ENCODE data around the gene KPTN.
A peak's percentile ranks its signal among the peaks of the same experiment; 100 is the strongest.

KPTN gene

DNA sequence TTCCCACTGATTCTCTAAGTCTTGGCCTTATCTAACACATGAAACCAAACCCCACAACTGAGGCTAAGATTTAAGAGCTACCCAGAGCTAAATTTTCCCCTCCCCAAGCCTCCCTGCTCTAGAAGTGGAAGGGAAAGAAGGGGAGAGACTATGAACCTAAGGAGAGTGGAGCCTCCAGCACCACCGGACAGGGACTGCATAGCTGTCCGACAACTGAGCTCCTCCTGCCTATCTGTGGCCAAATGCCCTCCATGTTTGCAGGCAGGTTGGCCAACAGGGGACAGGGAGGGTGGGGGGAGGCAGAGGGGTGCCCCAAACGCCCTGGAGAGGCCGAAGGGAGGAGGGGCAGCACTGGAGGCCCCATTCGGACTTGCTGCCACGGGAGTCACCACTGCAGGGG, 36.8 kb upstream of the KPTN start:
- Histone ChIP-seq H3K27me3 (ENCODE audit: insufficient read depth, insufficient read length) (no peaks in the 10 kb centered on the region), H3K4me1 (ENCODE audit: insufficient read depth, insufficient read length) (no peaks in the 10 kb centered on the region), H3K9me3 (ENCODE audit: insufficient read depth, low read length) (no peaks in the 10 kb centered on the region), H3K36me3 (ENCODE audit: insufficient read depth, insufficient read length, low read length) (no peaks in the 10 kb centered on the region), H3K4me3 (ENCODE audit: insufficient read length, low read depth) (no peak overlapping the region), H3K9ac (ENCODE audit: insufficient read length, low read depth) (no peak overlapping the region)
- TF ChIP-seq YY1 (IDR thresholded peaks at IDR 0.05; ENCODE audit: insufficient read depth, insufficient read length): no peak
- no peak for TF ChIP-seq ZNF274 (IDR thresholded peaks at IDR 0.05; ENCODE audit: low read depth, low read length)
- no peak for DNase-seq (ENCODE audit: low read depth, low spot score)

GRCh38 chr19:47520343-47520806, 36.4 kb upstream of the KPTN start:
- no peaks in the 10 kb centered on the region for H3K4me1 ChIP-seq (ENCODE audit: insufficient read depth, insufficient read length)
- no peaks in the 10 kb centered on the region for H3K27me3 ChIP-seq (ENCODE audit: insufficient read depth, insufficient read length)

DNA sequence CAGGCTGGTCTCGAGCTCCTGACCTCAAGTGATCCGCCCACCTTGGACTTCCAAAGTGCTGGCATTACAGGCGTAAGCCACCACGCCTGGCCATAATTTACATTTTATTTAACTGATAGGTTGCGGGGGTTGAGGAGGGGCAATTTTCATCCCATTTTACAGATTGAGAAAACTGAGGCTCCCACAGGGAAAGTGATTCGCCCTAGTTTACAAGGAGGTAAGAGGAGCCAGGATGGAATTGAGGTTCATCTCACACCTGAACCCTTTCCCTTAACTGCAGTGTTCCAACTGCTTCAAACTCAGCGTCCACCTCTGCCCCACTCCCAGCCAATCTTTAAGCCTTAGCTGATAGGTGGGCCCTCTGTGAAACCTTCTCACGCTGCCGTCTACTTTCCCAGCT, 34.8 kb upstream of the KPTN start:
- Histone ChIP-seq H3K4me3 (ENCODE audit: insufficient read length, low read depth) (no peak overlapping the region), H3K9me3 (ENCODE audit: insufficient read depth, low read length) (no peaks in the 10 kb centered on the region), H3K4me1 (ENCODE audit: insufficient read depth, insufficient read length) (no peaks in the 10 kb centered on the region), H3K36me3 (ENCODE audit: insufficient read depth, insufficient read length, low read length) (no peaks in the 10 kb centered on the region), H3K9ac (ENCODE audit: insufficient read length, low read depth) (peak overlapping the region; percentile 17), H3K27me3 (ENCODE audit: insufficient read depth, insufficient read length) (no peaks in the 10 kb centered on the region)
- TF ChIP-seq ZNF274 (IDR thresholded peaks at IDR 0.05; ENCODE audit: low read depth, low read length) (no peak), SUZ12 (IDR thresholded peaks at IDR 0.05; ENCODE audit: extremely low read depth, insufficient read depth, insufficient read length) (no peak), YY1 (IDR thresholded peaks at IDR 0.05; ENCODE audit: insufficient read depth, insufficient read length) (no peak)
- DNase-seq (ENCODE audit: low read depth, low spot score): no peak

More at GRCh38 chr19:47520343-47520806, 36.4 kb upstream of the KPTN start:
- Histone ChIP-seq H3K9me3 (ENCODE audit: insufficient read depth, low read length) (no peaks in the 10 kb centered on the region), H3K9ac (ENCODE audit: insufficient read length, low read depth) (no peak overlapping the region), H3K4me3 (ENCODE audit: insufficient read length, low read depth) (no peak overlapping the region), H3K36me3 (ENCODE audit: insufficient read depth, insufficient read length, low read length) (no peaks in the 10 kb centered on the region)
- no peak for DNase-seq (ENCODE audit: low read depth, low spot score)
- no peak for TF ChIP-seq ZNF274 (IDR thresholded peaks at IDR 0.05; ENCODE audit: low read depth, low read length)
- TF ChIP-seq SUZ12 (IDR thresholded peaks at IDR 0.05; ENCODE audit: extremely low read depth, insufficient read depth, insufficient read length): no peak
- TF ChIP-seq YY1 (IDR thresholded peaks at IDR 0.05; ENCODE audit: insufficient read depth, insufficient read length): no peak

- TF ChIP-seq YY1 (IDR thresholded peaks at IDR 0.05; ENCODE audit: insufficient read depth, insufficient read length) (no peak), ZNF274 (IDR thresholded peaks at IDR 0.05; ENCODE audit: low read depth, low read length) (no peak), SUZ12 (IDR thresholded peaks at IDR 0.05; ENCODE audit: extremely low read depth, insufficient read depth, insufficient read length) (no peak)
- Histone ChIP-seq H3K4me1 (ENCODE audit: insufficient read depth, insufficient read length) (no peaks in the 10 kb centered on the region), H3K9me3 (ENCODE audit: insufficient read depth, low read length) (no peaks in the 10 kb centered on the region), H3K4me3 (ENCODE audit: insufficient read length, low read depth) (no peak overlapping the region), H3K36me3 (ENCODE audit: insufficient read depth, insufficient read length, low read length) (no peaks in the 10 kb centered on the region), H3K27me3 (ENCODE audit: insufficient read depth, insufficient read length) (no peaks in the 10 kb centered on the region), H3K9ac (ENCODE audit: insufficient read length, low read depth) (no peak overlapping the region)
- DNase-seq (ENCODE audit: low read depth, low spot score): no peak
Observed at GRCh38 chr19:47518139-47518538, 34.1 kb upstream of the KPTN start.

GRCh38 chr19:47514869-47515588, 31.0 kb upstream of the KPTN start, which contains the start of gene NAPA:
TSS of gene NAPA (minus strand) at chr19:47515063. CDS start at chr19:47514940, 123 bp downstream.
- Histone ChIP-seq H3K27me3 (ENCODE audit: insufficient read depth, insufficient read length) (no peaks in the 10 kb centered on the region), H3K36me3 (ENCODE audit: insufficient read depth, insufficient read length, low read length) (peaks cover 6% of the 10 kb centered on the region), H3K4me3 (ENCODE audit: insufficient read length, low read depth) (peak within 1 kb of the TSS; percentile 97), H3K9ac (ENCODE audit: insufficient read length, low read depth) (peak within 1 kb of the TSS; percentile 98), H3K4me1 (ENCODE audit: insufficient read depth, insufficient read length) (peaks cover 2% of the 10 kb centered on the region), H3K9me3 (ENCODE audit: insufficient read depth, low read length) (no peaks in the 10 kb centered on the region)
- peak; percentile 97 for DNase-seq (ENCODE audit: low read depth, low spot score)
- no peak for TF ChIP-seq SUZ12 (IDR thresholded peaks at IDR 0.05; ENCODE audit: extremely low read depth, insufficient read depth, insufficient read length)
- TF ChIP-seq ZNF274 (IDR thresholded peaks at IDR 0.05; ENCODE audit: low read depth, low read length): no peak
- TF ChIP-seq YY1 (IDR thresholded peaks at IDR 0.05; ENCODE audit: insufficient read depth, insufficient read length): no peak

DNA sequence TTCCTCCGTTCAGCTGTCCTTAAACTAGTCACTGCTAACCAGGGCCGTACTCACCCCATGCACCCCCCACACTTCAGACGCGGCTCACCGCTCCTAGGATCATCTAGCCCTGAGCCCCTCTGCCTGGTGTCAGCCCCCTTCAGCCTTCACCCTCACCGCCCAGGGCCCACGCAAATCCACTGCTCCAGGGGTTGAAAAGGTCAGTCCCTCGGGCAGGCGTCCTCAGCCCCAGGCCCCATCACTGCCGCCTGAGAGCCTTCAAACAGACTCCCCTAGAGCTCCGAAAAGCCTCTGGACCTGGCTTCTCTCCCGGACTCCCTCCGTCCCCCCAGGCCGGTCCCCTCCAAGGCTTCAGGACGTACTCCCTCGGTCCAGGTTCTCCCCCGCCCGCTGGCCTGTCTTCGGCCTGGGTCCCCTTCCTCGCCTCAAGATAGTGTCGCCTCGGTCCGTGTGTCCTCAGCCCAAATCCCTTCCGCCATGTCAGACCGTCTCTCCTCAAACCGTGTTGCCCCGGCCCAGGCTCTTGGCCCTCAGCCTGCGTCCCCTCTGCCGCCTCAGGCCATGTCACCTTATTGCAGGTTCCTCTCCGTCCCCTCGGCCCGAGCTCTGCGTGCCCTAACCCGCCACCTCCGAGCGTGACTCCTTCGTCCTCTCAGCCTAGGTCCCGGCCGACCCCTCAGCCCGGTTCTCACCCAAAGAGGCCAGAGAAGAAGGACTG, 30.3 kb upstream of the KPTN start:
- Histone ChIP-seq H3K27me3 (ENCODE audit: insufficient read depth, insufficient read length) (no peaks in the 10 kb centered on the region), H3K4me3 (ENCODE audit: insufficient read length, low read depth) (peak overlapping the region; percentile 97), H3K9ac (ENCODE audit: insufficient read length, low read depth) (peak overlapping the region; percentile 98), H3K4me1 (ENCODE audit: insufficient read depth, insufficient read length) (peaks cover 2% of the 10 kb centered on the region), H3K9me3 (ENCODE audit: insufficient read depth, low read length) (no peaks in the 10 kb centered on the region), H3K36me3 (ENCODE audit: insufficient read depth, insufficient read length, low read length) (peaks cover 8% of the 10 kb centered on the region)
- TF ChIP-seq ZNF274 (IDR thresholded peaks at IDR 0.05; ENCODE audit: low read depth, low read length) (no peak), YY1 (IDR thresholded peaks at IDR 0.05; ENCODE audit: insufficient read depth, insufficient read length) (no peak), SUZ12 (IDR thresholded peaks at IDR 0.05; ENCODE audit: extremely low read depth, insufficient read depth, insufficient read length) (no peak)
- no peak for DNase-seq (ENCODE audit: low read depth, low spot score)

GRCh38 chr19:47512948-47513319, 28.9 kb upstream of the KPTN start:
- DNase-seq (ENCODE audit: low read depth, low spot score): no peak
- Histone ChIP-seq H3K9ac (ENCODE audit: insufficient read length, low read depth) (peak overlapping the region; percentile 50), H3K4me1 (ENCODE audit: insufficient read depth, insufficient read length) (peaks cover 9% of the 10 kb centered on the region)

More at GRCh38 chr19:47512948-47513319, 28.9 kb upstream of the KPTN start:
- Histone ChIP-seq H3K9me3 (ENCODE audit: insufficient read depth, low read length) (no peaks in the 10 kb centered on the region), H3K4me3 (ENCODE audit: insufficient read length, low read depth) (no peak overlapping the region), H3K36me3 (ENCODE audit: insufficient read depth, insufficient read length, low read length) (peaks cover 8% of the 10 kb centered on the region), H3K27me3 (ENCODE audit: insufficient read depth, insufficient read length) (no peaks in the 10 kb centered on the region)
- TF ChIP-seq ZNF274 (IDR thresholded peaks at IDR 0.05; ENCODE audit: low read depth, low read length) (no peak), SUZ12 (IDR thresholded peaks at IDR 0.05; ENCODE audit: extremely low read depth, insufficient read depth, insufficient read length) (no peak)
